Measurements from ENCODE around the gene LTA. TPM values are rescaled to one million over a fixed set of nuclear protein-coding genes. Genes with fewer than 3 reads are reported as not detected.

The LTA gene
- total and polyA plus RNA-seq, 2 donors (not counting 1 experiment from before 2014, with no cell fraction given) = 8.6 to 8.8 TPM

DNA sequence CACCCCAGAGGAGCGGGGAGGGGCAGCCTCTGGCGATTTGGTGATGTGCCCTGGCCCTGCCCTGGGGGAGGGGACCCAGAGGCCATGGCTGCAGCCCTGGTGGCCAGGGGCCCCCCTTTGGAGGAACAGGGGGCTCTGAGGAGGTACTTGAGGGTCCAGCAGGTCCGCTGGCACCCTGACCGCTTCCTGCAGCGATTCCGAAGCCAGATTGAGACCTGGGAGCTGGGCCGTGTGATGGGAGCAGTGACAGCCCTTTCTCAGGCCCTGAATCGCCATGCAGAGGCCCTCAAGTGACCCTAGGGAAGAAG is 13.8 kb upstream of the LTA start:
- no peaks in the 10 kb centered on the region for H3K27me3 ChIP-seq (replicated peaks in 1 of 4; ENCODE audit: control extremely low read depth in 1 of 4, control insufficient read depth in 3 of 4, insufficient read depth in 4 of 4, low read length in 3 of 4)
- H3K4me2 ChIP-seq (replicated peaks; ENCODE audit: low read depth, low read length, poor library complexity, severe bottlenecking) = peak overlapping the region; percentile 92
- peaks cover 74 to 75% of the 10 kb centered on the region in 2 donors for H3K4me1 ChIP-seq (ENCODE audit: control insufficient read depth in 2 of 2, insufficient read depth in 2 of 2, low read length in 2 of 2)
- no peak overlapping the region for H2AFZ ChIP-seq (ENCODE audit: insufficient read depth, low read depth, low read length, poor library complexity, severe bottlenecking)
- peak overlapping the region; percentile 80 to 87 for H3K27ac ChIP-seq (ENCODE audit: low read length in 2 of 2)
- peak overlapping the region; percentile 54 for H3K9ac ChIP-seq (ENCODE audit: low read length)
- Mint-ChIP-seq H3K4me3 (peak overlapping the region; percentile 92), H3K27ac (peak overlapping the region; percentile 94), H3K4me1 (peaks cover 77% of the 10 kb centered on the region), H3K27me3 (no peaks in the 10 kb centered on the region), H3K9me3 (ENCODE audit: insufficient read depth) (no peaks in the 10 kb centered on the region)
- intact Hi-C loops (cut with micrococcal nuclease) = loop anchor here (2.0 kb wide), 1 partner anchor 23 kb away; no protein-coding TSS in a partner anchor
- H4K20me1 ChIP-seq (ENCODE audit: control insufficient read depth, insufficient read depth, low read length, poor library complexity, severe bottlenecking) = peaks cover 20% of the 10 kb centered on the region
- DNase-seq (no peak), ATAC-seq (ENCODE audit: low read depth) (no peak)
- TF ChIP-seq, protein P1, sequence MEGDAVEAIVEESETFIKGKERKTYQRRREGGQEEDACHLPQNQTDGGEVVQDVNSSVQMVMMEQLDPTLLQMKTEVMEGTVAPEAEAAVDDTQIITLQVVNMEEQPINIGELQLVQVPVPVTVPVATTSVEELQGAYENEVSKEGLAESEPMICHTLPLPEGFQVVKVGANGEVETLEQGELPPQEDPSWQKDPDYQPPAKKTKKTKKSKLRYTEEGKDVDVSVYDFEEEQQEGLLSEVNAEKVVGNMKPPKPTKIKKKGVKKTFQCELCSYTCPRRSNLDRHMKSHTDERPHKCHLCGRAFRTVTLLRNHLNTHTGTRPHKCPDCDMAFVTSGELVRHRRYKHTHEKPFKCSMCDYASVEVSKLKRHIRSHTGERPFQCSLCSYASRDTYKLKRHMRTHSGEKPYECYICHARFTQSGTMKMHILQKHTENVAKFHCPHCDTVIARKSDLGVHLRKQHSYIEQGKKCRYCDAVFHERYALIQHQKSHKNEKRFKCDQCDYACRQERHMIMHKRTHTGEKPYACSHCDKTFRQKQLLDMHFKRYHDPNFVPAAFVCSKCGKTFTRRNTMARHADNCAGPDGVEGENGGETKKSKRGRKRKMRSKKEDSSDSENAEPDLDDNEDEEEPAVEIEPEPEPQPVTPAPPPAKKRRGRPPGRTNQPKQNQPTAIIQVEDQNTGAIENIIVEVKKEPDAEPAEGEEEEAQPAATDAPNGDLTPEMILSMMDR (IDR thresholded peaks at IDR 0.05) = no peak
- no peak for TF ChIP-seq EZH2 (IDR thresholded peaks at IDR 0.05; ENCODE audit: borderline replicate concordance, insufficient read depth, low read depth, low read length, poor library complexity, severe bottlenecking)
- ChIA-PET CTCF (interaction anchor here (1.2 to 29.4 kb wide), 4 partner anchors 8 to 169 kb away, joined by 4 to 2241 read pairs (median 28); partner anchors contain the start of genes LST1, LTB, NCR3 and TNF), POLR2A (interaction anchor here (0.6 to 42.6 kb wide), 4 partner anchors 16 to 1515 kb away, joined by 3 to 1450 read pairs (median 4); partner anchors contain the start of genes DDX39B, HLA-DPA1, LST1 and LTA)
- peaks cover 0 to 3% of the 10 kb centered on the region in 2 experiments for H3K36me3 ChIP-seq (replicated peaks in 1 of 2; ENCODE audit: control extremely low read depth in 1 of 2, control insufficient read depth in 1 of 2, extremely low read depth in 1 of 2, insufficient read depth in 2 of 2, low read length in 1 of 2)
- no peaks in the 10 kb centered on the region for H3K9me3 ChIP-seq (ENCODE audit: control extremely low read depth in 1 of 3, control insufficient read depth in 2 of 3, insufficient read depth in 1 of 3, low read length in 2 of 3)
- 44% methylated on average over 8 of the region's 8 CpGs for WGBS (ENCODE audit: insufficient coverage)
- H3K79me2 ChIP-seq (ENCODE audit: control insufficient read depth, insufficient read depth, low read length) = peaks cover 55% of the 10 kb centered on the region
- peak overlapping the region in 4 of 5 experiments; percentile 32 to 61 (median 42) for H3K4me3 ChIP-seq (ENCODE audit: control extremely low read depth in 1 of 5, extremely low read depth in 1 of 5, insufficient read depth in 1 of 5, low read depth in 2 of 5, low read length in 4 of 5)

All from B cell (primary cell).